HUES6 (cell line): ENCODE measurements around the gene COL4A2.

Experiments
- H3K27ac ChIP-seq: 2 replicates; pipeline ENCODE4 v1.7.0; 2013; ENCODE audit warnings: low read depth, mild to moderate bottlenecking, low read length, inconsistent platforms
- H3K27me3 ChIP-seq: 2 replicates; pipeline ENCODE4 v1.6.1; 2013; ENCODE audit warnings: low read length; ENCODE audit not compliant: control insufficient read depth, insufficient read depth
- H3K36me3 ChIP-seq: 2 replicates; pipeline ENCODE4 v1.6.1; 2013; ENCODE audit warnings: low read length; ENCODE audit not compliant: control insufficient read depth, insufficient read depth
- H3K4me1 ChIP-seq: 2 replicates; pipeline ENCODE4 v1.6.1; 2013; ENCODE audit warnings: low read length; ENCODE audit not compliant: control insufficient read depth, insufficient read depth
- H3K4me3 ChIP-seq: 2 replicates; pipeline ENCODE4 v1.5.1; 2013; ENCODE audit warnings: low read depth, low read length
- H3K9ac ChIP-seq: one replicate; pipeline ENCODE4 v1.6.1; 2013; ENCODE audit warnings: mild to moderate bottlenecking, low read length
- H3K9me3 ChIP-seq: 2 replicates; pipeline ENCODE4 v1.6.1; 2013; ENCODE audit warnings: low read depth, low read length; ENCODE audit not compliant: control insufficient read depth, insufficient read depth

Gene COL4A2

DNA sequence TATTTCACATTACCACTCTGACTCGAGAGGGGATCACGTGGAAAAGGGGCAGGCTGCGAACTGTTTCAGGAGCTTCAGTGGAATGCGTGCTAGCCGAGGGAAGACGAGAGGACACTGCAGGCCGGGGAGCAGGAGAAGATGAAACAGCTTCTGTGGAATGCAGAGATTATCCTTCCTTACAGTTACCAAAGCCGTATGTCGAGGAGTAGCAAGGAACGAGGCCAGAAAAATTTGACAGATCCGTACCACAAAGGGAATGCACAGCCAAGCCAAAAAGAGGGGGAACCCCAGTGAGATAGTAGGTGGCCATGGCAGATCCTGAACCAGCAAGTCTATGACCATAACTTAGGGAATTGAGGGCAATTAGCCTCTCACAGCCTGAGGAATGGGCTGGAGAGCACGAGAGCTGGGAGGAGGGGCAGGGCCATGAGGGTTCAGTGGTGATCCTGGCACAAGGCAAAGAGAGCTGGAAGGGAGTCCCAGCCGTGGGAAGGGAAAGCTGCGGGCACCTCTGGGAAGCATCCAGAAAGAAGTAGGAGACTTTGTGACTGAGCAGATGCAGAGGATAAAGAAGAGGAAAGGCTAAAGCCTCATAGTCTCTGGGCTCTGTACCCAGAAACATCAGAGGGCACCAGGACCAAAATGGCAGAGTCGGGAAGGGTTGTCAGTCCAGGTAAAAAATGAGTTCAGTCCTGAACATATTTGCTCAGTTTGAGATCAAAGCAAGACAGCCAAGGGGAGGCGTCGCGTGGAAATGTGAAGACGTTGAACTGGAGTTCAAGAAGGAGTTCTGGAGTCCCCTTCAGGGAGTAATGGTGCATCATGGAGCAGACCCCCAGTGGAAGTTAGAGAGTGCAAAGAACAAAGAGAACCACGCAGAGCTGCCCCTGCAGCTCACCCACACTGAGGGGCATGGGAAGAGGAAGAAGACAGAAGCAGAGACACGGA lies 5.2 kb upstream of the COL4A2 start:
- H3K9me3 ChIP-seq: no peaks in the 10 kb centered on the region
- H3K27me3 ChIP-seq: no peaks in the 10 kb centered on the region
- H3K4me3 ChIP-seq: no peak overlapping the region
- peaks cover 39% of the 10 kb centered on the region for H3K4me1 ChIP-seq
- H3K27ac ChIP-seq: no peak overlapping the region
- H3K9ac ChIP-seq: no peak overlapping the region
- no peaks in the 10 kb centered on the region for H3K36me3 ChIP-seq

- peaks cover 5% of the 10 kb centered on the region; the same call in 1 of the 2 replicates for H3K27me3 ChIP-seq
- H3K4me3 ChIP-seq: no peak overlapping the region
- H3K27ac ChIP-seq: no peak overlapping the region
- H3K9ac ChIP-seq: no peak overlapping the region
- no peaks in the 10 kb centered on the region for H3K9me3 ChIP-seq
- no peaks in the 10 kb centered on the region for H3K36me3 ChIP-seq
- H3K4me1 ChIP-seq: peaks cover 37% of the 10 kb centered on the region
Observed at GRCh38 chr13:110302997-110303396, 4.1 kb upstream of the COL4A2 start.

GRCh38 chr13:110303644-110304043 lies 3.4 kb upstream of the COL4A2 start:
- peaks cover 7% of the 10 kb centered on the region; the same call in 1 of the 2 replicates for H3K27me3 ChIP-seq
- peaks cover 35% of the 10 kb centered on the region for H3K4me1 ChIP-seq
- H3K36me3 ChIP-seq: no peaks in the 10 kb centered on the region

GRCh38 chr13:110304256-110304655 lies 2.8 kb upstream of the COL4A2 start:
- no peaks in the 10 kb centered on the region for H3K9me3 ChIP-seq
- no peak overlapping the region for H3K9ac ChIP-seq
- peaks cover 7% of the 10 kb centered on the region; the same call in 1 of the 2 replicates for H3K27me3 ChIP-seq
- H3K4me1 ChIP-seq: peaks cover 35% of the 10 kb centered on the region
- no peak overlapping the region; the same call in 1 of the 2 replicates for H3K4me3 ChIP-seq
- H3K27ac ChIP-seq: no peak overlapping the region
- H3K36me3 ChIP-seq: no peaks in the 10 kb centered on the region

More at GRCh38 chr13:110303644-110304043, 3.4 kb upstream of the COL4A2 start:
- H3K9ac ChIP-seq: no peak overlapping the region
- no peaks in the 10 kb centered on the region for H3K9me3 ChIP-seq
- H3K4me3 ChIP-seq: no peak overlapping the region
- H3K27ac ChIP-seq: no peak overlapping the region

DNA sequence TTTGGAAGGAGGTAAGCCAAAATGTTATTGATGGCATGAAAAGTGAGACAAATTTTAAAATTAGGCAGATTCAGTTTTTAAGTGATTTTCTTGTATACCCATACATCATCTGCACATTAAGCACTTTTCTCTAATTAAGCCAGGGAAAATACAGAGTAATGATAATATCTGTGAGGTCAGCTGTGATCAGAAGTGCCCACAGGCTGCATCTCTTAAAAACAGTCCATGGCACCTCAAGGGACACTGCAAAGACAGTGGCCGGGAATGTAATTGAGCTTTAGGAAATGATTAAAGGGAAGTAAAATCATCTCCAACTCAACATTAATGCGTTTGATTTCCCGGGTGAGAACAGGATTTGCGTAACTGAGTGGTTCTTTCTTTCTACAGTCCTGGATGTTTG lies 2.1 kb upstream of the COL4A2 start:
- Histone ChIP-seq H3K36me3 (no peaks in the 10 kb centered on the region), H3K4me1 (peaks cover 33% of the 10 kb centered on the region), H3K4me3 (peak overlapping the region; percentile 92; the same call in 1 of the 2 replicates), H3K9me3 (no peaks in the 10 kb centered on the region), H3K27ac (no peak overlapping the region), H3K27me3 (peaks cover 7% of the 10 kb centered on the region; the same call in 1 of the 2 replicates), H3K9ac (peak overlapping the region; percentile 93)

DNA sequence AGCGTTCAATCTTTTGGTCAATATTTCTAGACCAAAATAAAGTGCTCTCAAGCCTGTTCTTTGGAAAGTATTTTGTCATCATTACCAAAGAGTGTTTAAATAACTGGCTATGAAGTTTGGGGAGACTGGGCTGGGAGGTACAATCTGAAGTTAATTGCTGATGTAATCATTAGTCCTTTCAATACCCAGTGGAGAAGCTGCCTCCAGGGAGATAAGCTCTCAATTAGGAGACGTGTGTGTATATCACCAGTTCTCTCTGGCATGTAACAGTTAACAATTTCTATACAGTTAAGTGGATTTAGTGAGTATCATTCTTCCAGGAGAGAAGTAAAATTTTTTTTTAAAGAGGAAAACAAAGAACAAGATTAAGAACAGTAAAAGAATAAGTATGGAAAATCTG lies 1.5 kb upstream of the COL4A2 start:
- Histone ChIP-seq H3K27me3 (peaks cover 7% of the 10 kb centered on the region; the same call in 1 of the 2 replicates), H3K9ac (peak overlapping the region; percentile 93), H3K27ac (no peak overlapping the region), H3K4me1 (peaks cover 33% of the 10 kb centered on the region), H3K9me3 (no peaks in the 10 kb centered on the region), H3K36me3 (peaks cover under 1% of the 10 kb centered on the region), H3K4me3 (peak overlapping the region; percentile 92)

GRCh38 chr13:110305949-110306339 lies 1.1 kb upstream of the COL4A2 start:
- H3K9me3 ChIP-seq: no peaks in the 10 kb centered on the region
- peaks cover 4% of the 10 kb centered on the region for H3K36me3 ChIP-seq
- peaks cover 7% of the 10 kb centered on the region; the same call in 1 of the 2 replicates for H3K27me3 ChIP-seq
- H3K27ac ChIP-seq: no peak overlapping the region
- H3K9ac ChIP-seq: peak overlapping the region; percentile 93
- peak overlapping the region; percentile 92 for H3K4me3 ChIP-seq
- H3K4me1 ChIP-seq: peaks cover 34% of the 10 kb centered on the region

DNA sequence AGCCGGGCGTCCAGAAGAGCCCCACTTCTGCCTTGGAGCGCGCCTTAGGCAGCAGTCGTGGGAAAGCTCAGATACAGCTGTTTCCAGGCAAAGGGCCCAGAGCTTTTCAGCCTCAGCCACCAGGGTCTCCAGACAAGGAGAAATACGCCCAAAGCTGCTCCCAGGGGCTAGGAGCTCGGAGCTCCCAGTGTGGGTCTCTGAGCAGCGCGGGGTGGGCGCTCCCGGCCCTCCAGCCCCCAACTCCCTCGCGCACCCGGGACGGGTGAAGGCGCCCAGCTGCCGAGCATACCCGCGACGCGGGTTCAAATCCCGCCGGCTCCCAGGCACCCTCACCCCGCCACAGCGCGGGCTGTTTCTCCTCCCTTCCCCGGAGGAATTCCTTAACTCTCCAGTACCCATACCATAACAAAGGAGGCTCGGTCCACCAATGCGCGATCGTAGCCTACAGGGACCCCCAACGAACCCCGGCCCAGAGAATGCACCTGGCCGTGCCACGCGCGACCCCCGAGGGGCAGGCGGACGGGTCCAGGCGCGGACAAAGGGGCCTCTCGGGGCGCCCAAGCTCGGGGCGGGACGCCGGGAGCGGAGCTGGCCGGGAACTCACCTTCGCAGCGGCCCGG lies 634 bp upstream of the COL4A2 start:
- H3K4me3 ChIP-seq: peak overlapping the region; percentile 92
- H3K27ac ChIP-seq: peak overlapping the region; percentile 86
- H3K27me3 ChIP-seq: peaks cover 7% of the 10 kb centered on the region; the same call in 1 of the 2 replicates
- peaks cover 39% of the 10 kb centered on the region for H3K4me1 ChIP-seq
- peaks cover 8% of the 10 kb centered on the region for H3K36me3 ChIP-seq
- no peaks in the 10 kb centered on the region for H3K9me3 ChIP-seq
- peak overlapping the region; percentile 93 for H3K9ac ChIP-seq

DNA sequence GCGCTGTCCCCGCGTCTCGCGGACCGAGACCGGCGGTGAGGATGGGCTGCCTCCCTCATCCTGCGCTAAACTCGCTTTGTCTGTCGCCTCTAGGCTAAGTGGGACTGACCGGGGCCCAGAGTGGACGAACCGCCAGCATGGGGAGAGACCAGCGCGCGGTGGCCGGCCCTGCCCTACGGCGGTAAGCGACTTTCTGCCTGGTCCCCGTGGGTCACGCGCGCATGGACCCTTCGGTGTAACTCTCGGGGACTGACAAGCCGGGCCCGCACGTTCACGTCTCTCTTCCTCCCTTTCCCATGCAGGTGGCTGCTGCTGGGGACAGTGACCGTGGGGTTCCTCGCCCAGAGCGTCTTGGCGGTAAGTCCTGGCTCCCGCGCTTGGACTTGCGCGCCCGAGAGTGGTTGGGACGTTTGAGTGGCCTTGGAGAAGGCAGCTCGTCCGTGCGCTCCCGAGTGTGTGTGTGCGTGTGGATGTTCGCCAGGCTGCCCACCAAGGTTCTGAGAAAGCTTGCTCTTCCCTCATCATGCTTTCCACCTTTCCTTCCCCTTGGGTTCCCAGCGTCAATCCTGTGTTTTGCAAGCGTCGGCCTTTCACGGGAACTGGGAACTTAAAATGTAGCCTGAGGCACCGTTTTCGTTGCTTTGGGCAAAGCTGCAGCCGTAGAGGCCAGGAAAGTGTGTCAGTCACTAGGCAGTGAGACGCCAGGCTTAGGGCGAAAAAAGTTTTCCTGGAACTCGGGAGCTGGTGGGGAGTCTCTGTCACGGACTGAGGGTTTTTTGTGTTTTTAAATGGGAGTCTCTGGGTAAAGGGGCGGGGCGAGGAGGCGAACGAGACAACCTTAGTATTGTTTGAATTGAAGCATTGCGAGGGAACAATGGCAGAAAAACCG lies 927 bp downstream of the COL4A2 start:
- Histone ChIP-seq H3K9ac (peak overlapping the region; percentile 93), H3K27ac (peak overlapping the region; percentile 86; the same call in 1 of the 2 replicates), H3K27me3 (peaks cover 7% of the 10 kb centered on the region; the same call in 1 of the 2 replicates), H3K36me3 (peaks cover 8% of the 10 kb centered on the region), H3K4me1 (peaks cover 43% of the 10 kb centered on the region), H3K4me3 (peak overlapping the region; percentile 92), H3K9me3 (no peaks in the 10 kb centered on the region)

GRCh38 chr13:110308656-110309359 lies 1.7 kb downstream of the COL4A2 start:
- H3K27me3 ChIP-seq: peaks cover 7% of the 10 kb centered on the region; the same call in 1 of the 2 replicates
- H3K36me3 ChIP-seq: peaks cover 8% of the 10 kb centered on the region
- peaks cover 46% of the 10 kb centered on the region for H3K4me1 ChIP-seq
- H3K4me3 ChIP-seq: peak overlapping the region; percentile 92
- no peaks in the 10 kb centered on the region for H3K9me3 ChIP-seq
- H3K9ac ChIP-seq: peak overlapping the region; percentile 93
- no peak overlapping the region; the same call in 1 of the 2 replicates for H3K27ac ChIP-seq
